GM23338 (cell line): ENCODE measurements around the gene POLR3F.

Source experiments
- EZH2 ChIP-seq: fragments of 200-600 bp; sonication (generic); IDR thresholded peaks from one replicate; pipeline ENCODE4 v1.8.0; 2017; ENCODE audit warnings: antibody characterized with exemption, mild to moderate bottlenecking, low read depth; ENCODE audit not compliant: unreplicated experiment
- EZH2phosphoT487 ChIP-seq: fragments of 200-600 bp; sonication (generic); IDR thresholded peaks from one replicate; pipeline ENCODE4 v1.8.1; 2018; ENCODE audit warnings: antibody characterized with exemption; ENCODE audit not compliant: unreplicated experiment
- JUNB ChIP-seq: IDR thresholded peaks from one replicate; pipeline ENCODE4 v1.6.1; 2016; ENCODE audit warnings: antibody characterized with exemption; ENCODE audit not compliant: unreplicated experiment
- NANOG ChIP-seq: IDR thresholded peaks from 2 replicates; pipeline ENCODE4 v1.6.1; 2016; ENCODE audit warnings: antibody characterized with exemption, borderline replicate concordance
- POLR2AphosphoS5 ChIP-seq: IDR thresholded peaks from 2 replicates; pipeline ENCODE4 v1.6.1; 2016; ENCODE audit warnings: antibody characterized with exemption, low read depth
- STAT1 ChIP-seq: IDR thresholded peaks from one replicate; pipeline ENCODE4 v1.6.1; 2016; ENCODE audit warnings: antibody characterized with exemption; ENCODE audit not compliant: unreplicated experiment
- ZNF331 ChIP-seq: fragments of 250-450 bp; sonication (Bioruptor Pico); IDR thresholded peaks from 2 replicates; pipeline ENCODE4 v1.5.0; 2020; ENCODE audit warnings: low read depth, mild to moderate bottlenecking, moderate library complexity
- TF ChIP-seq, protein P1 (sequence below), 2 experiments: fragments of 200-600 bp in 1 of 2; sonication (generic) in 1 of 2; conservative IDR thresholded peaks; 2 replicates each; pipeline versions ENCODE4 v1.5.1 to v1.6.1; 2016 to 2017; ENCODE audit warnings: antibody characterized with exemption in 2 of 2, low read depth in 2 of 2, mild to moderate bottlenecking in 2 of 2, moderate library complexity in 1 of 2
- TF ChIP-seq, protein P2 (sequence below): IDR thresholded peaks from one replicate; pipeline ENCODE4 v1.6.1; 2018; ENCODE audit warnings: antibody characterized with exemption; ENCODE audit not compliant: unreplicated experiment

DNA sequence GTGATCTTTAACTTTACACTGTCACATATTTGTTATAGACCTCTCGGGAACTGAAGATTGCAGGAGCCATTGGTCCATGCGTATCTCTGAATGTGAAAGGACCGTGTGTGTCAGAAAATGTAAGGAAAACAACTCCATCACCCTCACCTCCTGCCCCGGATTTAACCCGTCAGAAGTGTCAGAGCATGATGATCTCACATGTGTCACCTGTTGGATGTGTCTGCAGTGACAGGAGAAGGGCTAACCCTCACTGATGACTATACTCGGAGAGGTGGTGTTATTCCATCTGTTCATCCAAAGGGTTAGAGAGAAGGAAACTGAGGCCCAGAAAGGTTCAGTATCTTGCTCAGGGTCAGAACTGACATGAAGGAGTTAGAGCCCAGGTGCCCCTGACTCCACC lies 65.4 kb downstream of the POLR3F start:
- TF ChIP-seq, protein P1, sequence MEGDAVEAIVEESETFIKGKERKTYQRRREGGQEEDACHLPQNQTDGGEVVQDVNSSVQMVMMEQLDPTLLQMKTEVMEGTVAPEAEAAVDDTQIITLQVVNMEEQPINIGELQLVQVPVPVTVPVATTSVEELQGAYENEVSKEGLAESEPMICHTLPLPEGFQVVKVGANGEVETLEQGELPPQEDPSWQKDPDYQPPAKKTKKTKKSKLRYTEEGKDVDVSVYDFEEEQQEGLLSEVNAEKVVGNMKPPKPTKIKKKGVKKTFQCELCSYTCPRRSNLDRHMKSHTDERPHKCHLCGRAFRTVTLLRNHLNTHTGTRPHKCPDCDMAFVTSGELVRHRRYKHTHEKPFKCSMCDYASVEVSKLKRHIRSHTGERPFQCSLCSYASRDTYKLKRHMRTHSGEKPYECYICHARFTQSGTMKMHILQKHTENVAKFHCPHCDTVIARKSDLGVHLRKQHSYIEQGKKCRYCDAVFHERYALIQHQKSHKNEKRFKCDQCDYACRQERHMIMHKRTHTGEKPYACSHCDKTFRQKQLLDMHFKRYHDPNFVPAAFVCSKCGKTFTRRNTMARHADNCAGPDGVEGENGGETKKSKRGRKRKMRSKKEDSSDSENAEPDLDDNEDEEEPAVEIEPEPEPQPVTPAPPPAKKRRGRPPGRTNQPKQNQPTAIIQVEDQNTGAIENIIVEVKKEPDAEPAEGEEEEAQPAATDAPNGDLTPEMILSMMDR (conservative IDR thresholded peaks at IDR 0.05; ENCODE audit: low read depth in 2 of 2), result no peak
- TF ChIP-seq EZH2 (no peak), NANOG (no peak), POLR2AphosphoS5 (no peak), ZNF331 (no peak), JUNB (no peak), EZH2phosphoT487 (no peak), STAT1 (no peak)
- TF ChIP-seq, protein P2, sequence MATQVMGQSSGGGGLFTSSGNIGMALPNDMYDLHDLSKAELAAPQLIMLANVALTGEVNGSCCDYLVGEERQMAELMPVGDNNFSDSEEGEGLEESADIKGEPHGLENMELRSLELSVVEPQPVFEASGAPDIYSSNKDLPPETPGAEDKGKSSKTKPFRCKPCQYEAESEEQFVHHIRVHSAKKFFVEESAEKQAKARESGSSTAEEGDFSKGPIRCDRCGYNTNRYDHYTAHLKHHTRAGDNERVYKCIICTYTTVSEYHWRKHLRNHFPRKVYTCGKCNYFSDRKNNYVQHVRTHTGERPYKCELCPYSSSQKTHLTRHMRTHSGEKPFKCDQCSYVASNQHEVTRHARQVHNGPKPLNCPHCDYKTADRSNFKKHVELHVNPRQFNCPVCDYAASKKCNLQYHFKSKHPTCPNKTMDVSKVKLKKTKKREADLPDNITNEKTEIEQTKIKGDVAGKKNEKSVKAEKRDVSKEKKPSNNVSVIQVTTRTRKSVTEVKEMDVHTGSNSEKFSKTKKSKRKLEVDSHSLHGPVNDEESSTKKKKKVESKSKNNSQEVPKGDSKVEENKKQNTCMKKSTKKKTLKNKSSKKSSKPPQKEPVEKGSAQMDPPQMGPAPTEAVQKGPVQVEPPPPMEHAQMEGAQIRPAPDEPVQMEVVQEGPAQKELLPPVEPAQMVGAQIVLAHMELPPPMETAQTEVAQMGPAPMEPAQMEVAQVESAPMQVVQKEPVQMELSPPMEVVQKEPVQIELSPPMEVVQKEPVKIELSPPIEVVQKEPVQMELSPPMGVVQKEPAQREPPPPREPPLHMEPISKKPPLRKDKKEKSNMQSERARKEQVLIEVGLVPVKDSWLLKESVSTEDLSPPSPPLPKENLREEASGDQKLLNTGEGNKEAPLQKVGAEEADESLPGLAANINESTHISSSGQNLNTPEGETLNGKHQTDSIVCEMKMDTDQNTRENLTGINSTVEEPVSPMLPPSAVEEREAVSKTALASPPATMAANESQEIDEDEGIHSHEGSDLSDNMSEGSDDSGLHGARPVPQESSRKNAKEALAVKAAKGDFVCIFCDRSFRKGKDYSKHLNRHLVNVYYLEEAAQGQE, result no peak
